Nephron progenitor cell (in vitro differentiated cells): ENCODE measurements around the gene PTPRD.

ENCODE experiments used
- DNase-seq: peaks from one replicate; pipeline ENCODE4 v3.0.0; 2021
- H3K27ac Mint-ChIP-seq: 2 replicates; pipeline ENCODE4 v1.8.0; 2021; ENCODE audit warnings: mild to moderate bottlenecking, moderate library complexity, mixed read lengths
- H3K27me3 Mint-ChIP-seq: 2 replicates; pipeline ENCODE4 v1.8.0; 2021; ENCODE audit warnings: mild to moderate bottlenecking, low read depth, mixed read lengths; ENCODE audit not compliant: poor library complexity
- H3K36me3 Mint-ChIP-seq: 2 replicates; pipeline ENCODE4 v1.8.0; 2021; ENCODE audit warnings: low read depth, mixed read lengths
- H3K4me1 Mint-ChIP-seq: 2 replicates; pipeline ENCODE4 v1.8.0; 2021; ENCODE audit warnings: mixed read lengths
- H3K4me3 Mint-ChIP-seq: 2 replicates; pipeline ENCODE4 v1.8.0; 2021; ENCODE audit warnings: mild to moderate bottlenecking, moderate library complexity, mixed read lengths
- H3K9me3 Mint-ChIP-seq: 2 replicates; pipeline ENCODE4 v1.8.0; 2021; ENCODE audit warnings: mild to moderate bottlenecking, moderate library complexity, mixed read lengths
- CTCF ChIP-seq: fragments of 200-600 bp; sonication (generic); IDR thresholded peaks from 2 replicates; pipeline ENCODE4 v1.5.0; 2021; ENCODE audit warnings: antibody characterized with exemption

PTPRD gene

GRCh38 chr9:10614196-10614800 lies 1.5 kb upstream of the PTPRD start:
- Mint-ChIP-seq H3K27me3 (peaks cover 74% of the 10 kb centered on the region), H3K9me3 (no peaks in the 10 kb centered on the region)

GRCh38 chr9:10613419-10613818 lies 617 bp upstream of the PTPRD start:
- H3K36me3 Mint-ChIP-seq = no peaks in the 10 kb centered on the region
- H3K4me3 Mint-ChIP-seq = peak overlapping the region; percentile 79
- H3K9me3 Mint-ChIP-seq = no peaks in the 10 kb centered on the region
- DNase-seq = no peak
- H3K4me1 Mint-ChIP-seq = peaks cover 5% of the 10 kb centered on the region
- no peak for TF ChIP-seq CTCF
- H3K27ac Mint-ChIP-seq = no peak overlapping the region
- peaks cover 74% of the 10 kb centered on the region for H3K27me3 Mint-ChIP-seq

More at GRCh38 chr9:10614196-10614800, 1.5 kb upstream of the PTPRD start:
- no peak for DNase-seq
- no peaks in the 10 kb centered on the region for H3K36me3 Mint-ChIP-seq
- TF ChIP-seq CTCF = no peak
- H3K27ac Mint-ChIP-seq = no peak overlapping the region
- H3K4me3 Mint-ChIP-seq = peak overlapping the region; percentile 62
- peaks cover 5% of the 10 kb centered on the region for H3K4me1 Mint-ChIP-seq

GRCh38 chr9:10605388-10605787 lies 7.4 kb downstream of the PTPRD start:
- Mint-ChIP-seq H3K36me3 (no peaks in the 10 kb centered on the region), H3K27me3 (peaks cover 13% of the 10 kb centered on the region)

GRCh38 chr9:10604927-10605326 lies 7.9 kb downstream of the PTPRD start:
- Mint-ChIP-seq H3K9me3 (no peaks in the 10 kb centered on the region), H3K4me1 (no peaks in the 10 kb centered on the region), H3K27ac (no peak overlapping the region), H3K27me3 (peaks cover 9% of the 10 kb centered on the region), H3K36me3 (no peaks in the 10 kb centered on the region), H3K4me3 (no peak overlapping the region)
- no peak for DNase-seq
- no peak for TF ChIP-seq CTCF

More at GRCh38 chr9:10605388-10605787, 7.4 kb downstream of the PTPRD start:
- TF ChIP-seq CTCF = no peak
- H3K4me3 Mint-ChIP-seq = no peak overlapping the region
- no peaks in the 10 kb centered on the region for H3K9me3 Mint-ChIP-seq
- H3K4me1 Mint-ChIP-seq = no peaks in the 10 kb centered on the region
- no peak overlapping the region for H3K27ac Mint-ChIP-seq
- no peak for DNase-seq

- Mint-ChIP-seq H3K9me3 (no peaks in the 10 kb centered on the region), H3K36me3 (no peaks in the 10 kb centered on the region), H3K27me3 (no peaks in the 10 kb centered on the region), H3K4me1 (no peaks in the 10 kb centered on the region), H3K27ac (no peak overlapping the region), H3K4me3 (no peak overlapping the region)
- DNase-seq = no peak
- TF ChIP-seq CTCF = no peak
Measured at GRCh38 chr9:10597801-10598200, 15.0 kb downstream of the PTPRD start.

- no peak overlapping the region for H3K27ac Mint-ChIP-seq
- H3K27me3 Mint-ChIP-seq = no peaks in the 10 kb centered on the region
- TF ChIP-seq CTCF = no peak
Measured at GRCh38 chr9:10594482-10594881, 18.3 kb downstream of the PTPRD start.

More at GRCh38 chr9:10594482-10594881, 18.3 kb downstream of the PTPRD start:
- H3K4me1 Mint-ChIP-seq = no peaks in the 10 kb centered on the region
- DNase-seq = no peak
- H3K36me3 Mint-ChIP-seq = no peaks in the 10 kb centered on the region
- no peak overlapping the region for H3K4me3 Mint-ChIP-seq
- H3K9me3 Mint-ChIP-seq = no peaks in the 10 kb centered on the region
